Measurements from ENCODE around the gene H2AZ2. TPM values are rescaled to one million over a fixed set of nuclear protein-coding genes. Genes with fewer than 3 reads are reported as not detected.
"Not testable (repeated sequence)": the region's sequence is repeated elsewhere in the genome, so short reads cannot be mapped to it uniquely, and the experiment has no call there.

The H2AZ2 gene
- polyA plus RNA-seq, 1 experiment = 100 TPM

DNA sequence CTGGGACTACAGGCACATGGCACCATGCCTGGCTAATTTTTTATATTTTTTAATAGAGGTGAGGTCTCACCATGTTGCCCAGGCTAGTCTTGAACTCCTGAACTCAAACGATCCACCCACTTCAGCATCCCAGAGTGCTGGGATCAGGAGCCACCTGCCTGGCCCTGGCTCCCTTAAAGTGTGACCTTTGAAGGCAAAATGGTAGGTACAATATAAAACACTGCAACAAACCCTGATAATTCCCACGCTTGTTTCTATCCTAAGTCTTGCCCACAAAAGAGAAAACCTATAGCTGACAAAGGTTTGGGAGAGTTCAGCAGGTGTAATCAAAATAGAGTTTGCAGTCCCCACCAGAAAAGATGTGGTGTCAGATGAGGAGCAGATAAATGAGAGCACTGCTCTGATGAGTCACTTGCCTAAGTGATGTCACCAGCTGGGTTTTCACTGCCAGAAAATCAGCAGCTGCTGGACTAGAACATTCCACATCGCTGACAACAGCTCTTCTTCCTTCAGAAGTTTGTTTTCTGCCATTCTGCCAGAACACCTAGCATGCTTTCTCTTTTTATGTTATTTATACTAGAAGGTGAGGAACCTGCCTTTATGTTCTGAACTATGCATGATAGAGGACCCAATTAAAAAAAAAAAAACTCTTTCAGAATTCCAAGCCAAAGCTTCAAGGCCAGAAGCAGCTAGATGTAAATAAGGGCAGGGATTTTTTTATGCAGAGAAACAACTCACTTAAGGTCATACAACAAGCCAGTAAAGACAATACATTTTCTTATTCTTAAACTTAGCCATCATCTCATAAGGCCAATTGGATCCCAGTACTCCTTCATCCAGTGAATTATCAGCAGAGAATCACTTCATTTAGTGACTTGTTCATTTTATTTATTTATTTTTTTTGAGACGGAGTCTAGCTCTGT lies 19.4 kb upstream of the H2AZ2 start:
- no peaks in the 10 kb centered on the region for H3K36me3 ChIP-seq (ENCODE audit: control insufficient read depth, insufficient read depth, low read length)
- H3K4me3 ChIP-seq (ENCODE audit: low read depth, low read length) = no peak overlapping the region
- no peaks in the 10 kb centered on the region for H3K27me3 ChIP-seq (ENCODE audit: control insufficient read depth, insufficient read depth, low read length)
- DNase-seq (ENCODE audit: low read depth) = peak; percentile 56
- TF ChIP-seq, protein P1, sequence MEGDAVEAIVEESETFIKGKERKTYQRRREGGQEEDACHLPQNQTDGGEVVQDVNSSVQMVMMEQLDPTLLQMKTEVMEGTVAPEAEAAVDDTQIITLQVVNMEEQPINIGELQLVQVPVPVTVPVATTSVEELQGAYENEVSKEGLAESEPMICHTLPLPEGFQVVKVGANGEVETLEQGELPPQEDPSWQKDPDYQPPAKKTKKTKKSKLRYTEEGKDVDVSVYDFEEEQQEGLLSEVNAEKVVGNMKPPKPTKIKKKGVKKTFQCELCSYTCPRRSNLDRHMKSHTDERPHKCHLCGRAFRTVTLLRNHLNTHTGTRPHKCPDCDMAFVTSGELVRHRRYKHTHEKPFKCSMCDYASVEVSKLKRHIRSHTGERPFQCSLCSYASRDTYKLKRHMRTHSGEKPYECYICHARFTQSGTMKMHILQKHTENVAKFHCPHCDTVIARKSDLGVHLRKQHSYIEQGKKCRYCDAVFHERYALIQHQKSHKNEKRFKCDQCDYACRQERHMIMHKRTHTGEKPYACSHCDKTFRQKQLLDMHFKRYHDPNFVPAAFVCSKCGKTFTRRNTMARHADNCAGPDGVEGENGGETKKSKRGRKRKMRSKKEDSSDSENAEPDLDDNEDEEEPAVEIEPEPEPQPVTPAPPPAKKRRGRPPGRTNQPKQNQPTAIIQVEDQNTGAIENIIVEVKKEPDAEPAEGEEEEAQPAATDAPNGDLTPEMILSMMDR (IDR thresholded peaks at IDR 0.05; ENCODE audit: insufficient read depth, low read depth, low read length) = no peak
- POLR2A ChIA-PET = no interaction called here
- CTCF ChIA-PET = interaction anchor here (0.6 to 4.9 kb wide), 5 partner anchors 12 to 269 kb away, joined by 3 to 32 read pairs (median 4); no protein-coding TSS in a partner anchor

DNA sequence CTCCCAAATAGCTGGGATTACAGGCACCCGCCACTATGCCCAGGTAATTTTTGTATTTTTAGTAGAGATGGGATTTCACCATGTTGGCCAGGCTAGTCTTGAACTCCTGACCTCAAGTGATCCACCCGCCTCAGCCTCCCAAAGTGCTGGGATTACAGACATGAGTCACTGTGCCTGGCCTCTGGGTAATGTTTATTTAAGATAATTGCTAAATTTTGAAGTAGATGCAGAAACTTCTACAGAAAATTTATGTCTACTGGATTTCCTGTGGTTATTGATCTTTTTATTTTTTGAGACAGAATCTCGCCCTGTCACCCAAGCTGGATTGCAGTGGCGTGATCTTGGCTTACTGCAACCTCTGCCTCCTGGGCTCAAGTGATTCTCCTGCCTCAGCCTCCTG lies 14.1 kb upstream of the H2AZ2 start:
- DNase-seq (ENCODE audit: low read depth); H3K27me3 ChIP-seq (ENCODE audit: control insufficient read depth, insufficient read depth, low read length); H3K4me3 ChIP-seq (ENCODE audit: low read depth, low read length); POLR2A ChIA-PET; H3K36me3 ChIP-seq (ENCODE audit: control insufficient read depth, insufficient read depth, low read length): not testable (repeated sequence)
- CTCF ChIA-PET = interaction anchor here (1.0 to 1.7 kb wide), 4 partner anchors 11 to 100 kb away, joined by 3 to 5 read pairs (median 3); no protein-coding TSS in a partner anchor

DNA sequence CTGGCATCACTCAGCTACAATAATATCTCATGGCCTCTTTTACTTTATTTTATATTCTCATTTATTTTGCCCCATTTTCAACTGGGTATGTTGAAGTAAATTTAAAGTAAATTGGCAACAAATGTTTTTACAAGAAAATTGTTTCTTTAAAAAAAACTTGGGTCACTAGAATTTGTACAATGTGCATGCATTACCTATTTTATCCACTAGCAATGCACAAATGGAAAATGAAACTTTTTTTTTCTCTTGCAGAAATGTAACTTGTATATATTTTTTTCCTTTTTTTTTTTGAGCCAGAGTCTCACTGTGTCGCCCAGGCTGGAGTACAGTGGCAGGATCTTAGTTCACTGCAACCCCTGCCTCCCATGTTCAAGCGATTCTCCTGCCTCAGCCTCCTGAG lies 10.3 kb upstream of the H2AZ2 start:
- TF ChIP-seq, protein P1 (IDR thresholded peaks at IDR 0.05; ENCODE audit: insufficient read depth, low read depth, low read length) = no peak
- POLR2A ChIA-PET = no interaction called here
- Histone ChIP-seq H3K4me3 (ENCODE audit: low read depth, low read length) (no peak overlapping the region), H3K27me3 (ENCODE audit: control insufficient read depth, insufficient read depth, low read length) (no peaks in the 10 kb centered on the region), H3K36me3 (ENCODE audit: control insufficient read depth, insufficient read depth, low read length) (no peaks in the 10 kb centered on the region)
- CTCF ChIA-PET = interaction anchor here (0.7 to 4.5 kb wide), 9 partner anchors 26 to 293 kb away, joined by 3 to 55 read pairs (median 4); no protein-coding TSS in a partner anchor
- no peak for DNase-seq (ENCODE audit: low read depth)

DNA sequence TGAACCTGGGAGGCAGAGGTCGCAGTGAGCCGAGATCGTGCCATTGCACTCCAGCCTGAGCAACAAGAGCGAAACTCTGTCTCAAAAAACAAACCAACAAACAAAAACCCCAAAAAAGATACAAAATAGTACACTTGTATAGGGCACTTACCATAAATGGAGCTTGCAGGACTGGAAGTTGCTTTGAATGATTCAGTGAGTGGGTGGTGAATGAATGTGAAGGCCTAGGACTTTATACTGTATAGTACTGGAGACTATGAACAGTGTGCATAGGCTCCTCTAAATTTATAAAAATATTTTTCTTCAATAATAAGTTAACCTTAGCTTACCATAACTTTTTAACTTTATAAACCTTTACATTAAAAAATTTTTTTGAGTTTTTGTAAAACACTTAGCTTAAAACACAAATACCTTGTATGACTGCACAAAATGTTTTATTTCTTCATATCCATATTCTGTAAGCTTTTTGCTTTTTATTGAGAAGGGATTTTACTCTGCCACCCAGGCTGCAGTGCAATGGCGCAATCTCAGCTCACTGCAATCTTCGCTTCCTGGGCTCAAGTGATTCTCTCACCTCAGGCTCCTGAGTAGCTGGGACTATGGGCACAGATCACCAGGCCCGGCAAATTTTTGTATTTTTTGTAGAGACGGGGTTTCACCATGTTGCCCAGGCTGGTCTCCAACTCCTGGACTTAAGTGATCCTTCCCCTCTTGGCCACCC lies 6.9 kb upstream of the H2AZ2 start:
- H3K36me3 ChIP-seq (ENCODE audit: control insufficient read depth, insufficient read depth, low read length) = no peaks in the 10 kb centered on the region
- ChIA-PET POLR2A (no interaction called here), CTCF (interaction anchor here (0.6 to 3.8 kb wide), 8 partner anchors 11 to 320 kb away, joined by 3 to 32 read pairs (median 5); no protein-coding TSS in a partner anchor)
- H3K27me3 ChIP-seq (ENCODE audit: control insufficient read depth, insufficient read depth, low read length) = no peaks in the 10 kb centered on the region
- TF ChIP-seq, protein P1 (IDR thresholded peaks at IDR 0.05; ENCODE audit: insufficient read depth, low read depth, low read length) = no peak
- DNase-seq (ENCODE audit: low read depth) = no peak
- H3K4me3 ChIP-seq (ENCODE audit: low read depth, low read length) = no peak overlapping the region

DNA sequence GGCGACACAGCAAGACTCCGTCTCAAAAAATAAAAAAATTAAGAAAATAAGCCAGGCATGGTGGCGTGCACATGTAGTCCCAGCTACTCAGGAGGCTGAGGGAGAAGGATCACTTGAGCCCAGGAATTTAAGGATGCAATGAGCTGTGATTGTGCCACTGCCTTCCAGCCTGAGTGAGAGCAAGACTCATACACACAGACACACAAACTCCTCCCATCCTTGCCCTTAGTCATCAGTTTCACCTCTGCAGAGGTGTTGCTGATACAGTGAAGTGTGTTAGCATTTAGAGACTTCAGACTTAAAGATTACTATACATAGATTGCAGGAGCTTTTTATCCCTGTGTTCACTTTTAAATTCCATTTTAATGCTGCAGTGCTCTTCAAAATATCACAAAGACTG lies 5.5 kb upstream of the H2AZ2 start:
- ChIA-PET CTCF (interaction anchor here (1.7 to 2.4 kb wide), 2 partner anchors 69 to 119 kb away, joined by 3 to 6 read pairs; no protein-coding TSS in a partner anchor), POLR2A (no interaction called here)
- H3K36me3 ChIP-seq (ENCODE audit: control insufficient read depth, insufficient read depth, low read length) = no peaks in the 10 kb centered on the region
- no peaks in the 10 kb centered on the region for H3K27me3 ChIP-seq (ENCODE audit: control insufficient read depth, insufficient read depth, low read length)
- DNase-seq (ENCODE audit: low read depth) = no peak
- TF ChIP-seq, protein P1 (IDR thresholded peaks at IDR 0.05; ENCODE audit: insufficient read depth, low read depth, low read length) = no peak
- H3K4me3 ChIP-seq (ENCODE audit: low read depth, low read length) = no peak overlapping the region

All from BJ (cell line).